ENCODE measurements around the gene PIP5K1B.

Gene PIP5K1B

GRCh38 chr9:69009708-69010107, 304.7 kb downstream of the PIP5K1B start:
- FAIRE-seq (peak; percentile 40), DNase-seq (ENCODE audit: insufficient read length) (no peak)
- TF ChIP-seq POLR2A (IDR thresholded peaks at IDR 0.05; ENCODE audit: low read depth, low read length) = no peak
- TF ChIP-seq POLR2AphosphoS5 (IDR thresholded peaks at IDR 0.05; ENCODE audit: low read depth, low read length) = no peak
- TF ChIP-seq TAF1 (IDR thresholded peaks at IDR 0.05; ENCODE audit: borderline replicate concordance, low read depth, low read length) = no peak

- DNase-seq (ENCODE audit: insufficient read length) (no peak), FAIRE-seq (peak; percentile 73)
- TF ChIP-seq POLR2AphosphoS5 (IDR thresholded peaks at IDR 0.05; ENCODE audit: low read depth, low read length) = no peak
- no peak for TF ChIP-seq POLR2A (IDR thresholded peaks at IDR 0.05; ENCODE audit: low read depth, low read length)
- no peak for TF ChIP-seq TAF1 (IDR thresholded peaks at IDR 0.05; ENCODE audit: borderline replicate concordance, low read depth, low read length)
These were observed 307.8 kb downstream of the PIP5K1B start for GRCh38 chr9:69012696-69013381.

GRCh38 chr9:69013382-69013727, 308.3 kb downstream of the PIP5K1B start:
- DNase-seq (ENCODE audit: insufficient read length) = no peak
- no peak for FAIRE-seq
- TF ChIP-seq POLR2AphosphoS5 (IDR thresholded peaks at IDR 0.05; ENCODE audit: low read depth, low read length) (no peak), POLR2A (IDR thresholded peaks at IDR 0.05; ENCODE audit: low read depth, low read length) (no peak), TAF1 (IDR thresholded peaks at IDR 0.05; ENCODE audit: borderline replicate concordance, low read depth, low read length) (no peak)

GRCh38 chr9:69014013-69014412, 309.0 kb downstream of the PIP5K1B start, which contains the start of gene PRKACG:
Gene PRKACG (minus strand): TSS chr9:69014113. CDS start chr9:69014092, 21 bp downstream.
- no peak for TF ChIP-seq POLR2AphosphoS5 (IDR thresholded peaks at IDR 0.05; ENCODE audit: low read depth, low read length)
- no peak for TF ChIP-seq POLR2A (IDR thresholded peaks at IDR 0.05; ENCODE audit: low read depth, low read length)
- TF ChIP-seq TAF1 (IDR thresholded peaks at IDR 0.05; ENCODE audit: borderline replicate concordance, low read depth, low read length) = no peak
- DNase-seq (ENCODE audit: insufficient read length) = no peak
- no peak for FAIRE-seq

GRCh38 chr9:69016191-69017096, 311.4 kb downstream of the PIP5K1B start:
- no peak for DNase-seq (ENCODE audit: insufficient read length)
- FAIRE-seq = no peak
- TF ChIP-seq TAF1 (IDR thresholded peaks at IDR 0.05; ENCODE audit: borderline replicate concordance, low read depth, low read length) (no peak), POLR2AphosphoS5 (IDR thresholded peaks at IDR 0.05; ENCODE audit: low read depth, low read length) (no peak), POLR2A (IDR thresholded peaks at IDR 0.05; ENCODE audit: low read depth, low read length) (no peak)

GRCh38 chr9:69018737-69019136, 313.7 kb downstream of the PIP5K1B start:
- TF ChIP-seq TAF1 (IDR thresholded peaks at IDR 0.05; ENCODE audit: borderline replicate concordance, low read depth, low read length) (no peak), POLR2A (IDR thresholded peaks at IDR 0.05; ENCODE audit: low read depth, low read length) (no peak)
- DNase-seq (ENCODE audit: insufficient read length) = no peak
- FAIRE-seq = no peak

- DNase-seq (ENCODE audit: insufficient read length) (no peak), FAIRE-seq (no peak)
- TF ChIP-seq POLR2AphosphoS5 (IDR thresholded peaks at IDR 0.05; ENCODE audit: low read depth, low read length) = no peak
- no peak for TF ChIP-seq TAF1 (IDR thresholded peaks at IDR 0.05; ENCODE audit: borderline replicate concordance, low read depth, low read length)
- TF ChIP-seq POLR2A (IDR thresholded peaks at IDR 0.05; ENCODE audit: low read depth, low read length) = no peak
These were observed 314.8 kb downstream of the PIP5K1B start for GRCh38 chr9:69019808-69020207.

- FAIRE-seq (no peak), DNase-seq (ENCODE audit: insufficient read length) (no peak)
- TF ChIP-seq TAF1 (IDR thresholded peaks at IDR 0.05; ENCODE audit: borderline replicate concordance, low read depth, low read length) = no peak
- no peak for TF ChIP-seq POLR2A (IDR thresholded peaks at IDR 0.05; ENCODE audit: low read depth, low read length)
- TF ChIP-seq POLR2AphosphoS5 (IDR thresholded peaks at IDR 0.05; ENCODE audit: low read depth, low read length) = no peak
These were observed 315.5 kb downstream of the PIP5K1B start for GRCh38 chr9:69020301-69021145.

GRCh38 chr9:69023650-69024049, 318.6 kb downstream of the PIP5K1B start:
- TF ChIP-seq TAF1 (IDR thresholded peaks at IDR 0.05; ENCODE audit: borderline replicate concordance, low read depth, low read length) = no peak
- TF ChIP-seq POLR2AphosphoS5 (IDR thresholded peaks at IDR 0.05; ENCODE audit: low read depth, low read length) = no peak
- no peak for DNase-seq (ENCODE audit: insufficient read length)
- FAIRE-seq = no peak

GRCh38 chr9:69027355-69028097, 322.5 kb downstream of the PIP5K1B start:
- DNase-seq (ENCODE audit: insufficient read length) (no peak), FAIRE-seq (peak; percentile 91)
- TF ChIP-seq TAF1 (IDR thresholded peaks at IDR 0.05; ENCODE audit: borderline replicate concordance, low read depth, low read length) (no peak), POLR2AphosphoS5 (IDR thresholded peaks at IDR 0.05; ENCODE audit: low read depth, low read length) (no peak), POLR2A (IDR thresholded peaks at IDR 0.05; ENCODE audit: low read depth, low read length) (no peak)
